GM19238 (cell line): ENCODE data around the gene OR2A25.

Experiments used
- DNase-seq: peaks from one replicate; pipeline ENCODE4 v3.0.0; 2011; ENCODE audit warnings: low spot score; ENCODE audit not compliant: insufficient read length

OR2A25 gene

DNA sequence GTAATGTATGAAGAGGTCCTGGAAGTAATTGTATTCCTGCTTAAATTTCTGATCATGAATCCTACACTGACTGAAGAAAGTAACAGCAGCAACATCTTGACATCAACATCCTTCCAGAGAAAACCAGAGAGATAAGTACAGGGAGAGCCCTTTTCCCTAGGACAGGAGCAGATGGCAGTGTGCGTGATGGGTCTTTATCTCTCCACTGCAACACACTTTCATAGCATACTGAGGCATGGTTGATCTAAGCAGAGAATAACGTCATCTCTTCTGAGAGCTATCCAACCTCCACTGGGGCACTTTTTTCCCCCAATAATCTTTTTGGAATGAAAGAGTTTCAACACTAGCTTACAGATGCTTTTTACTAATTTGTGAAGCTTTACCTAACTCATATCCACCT, 342 bp downstream of the OR2A25 start:
- no peak for DNase-seq

DNA sequence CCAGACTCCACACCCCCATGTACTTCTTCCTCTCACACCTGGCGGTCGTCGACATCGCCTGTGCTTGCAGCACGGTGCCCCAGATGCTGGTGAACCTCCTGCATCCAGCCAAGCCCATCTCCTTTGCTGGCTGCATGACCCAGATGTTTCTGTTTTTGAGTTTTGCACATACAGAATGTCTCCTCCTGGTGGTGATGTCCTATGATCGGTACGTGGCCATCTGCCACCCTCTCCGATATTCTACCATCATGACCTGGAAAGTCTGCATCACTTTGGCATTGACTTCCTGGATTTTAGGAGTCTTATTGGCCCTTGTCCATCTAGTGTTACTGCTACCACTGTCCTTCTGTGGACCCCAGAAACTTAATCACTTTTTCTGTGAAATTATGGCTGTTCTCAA, 4.8 kb downstream of the OR2A25 start:
- no peak for DNase-seq

DNA sequence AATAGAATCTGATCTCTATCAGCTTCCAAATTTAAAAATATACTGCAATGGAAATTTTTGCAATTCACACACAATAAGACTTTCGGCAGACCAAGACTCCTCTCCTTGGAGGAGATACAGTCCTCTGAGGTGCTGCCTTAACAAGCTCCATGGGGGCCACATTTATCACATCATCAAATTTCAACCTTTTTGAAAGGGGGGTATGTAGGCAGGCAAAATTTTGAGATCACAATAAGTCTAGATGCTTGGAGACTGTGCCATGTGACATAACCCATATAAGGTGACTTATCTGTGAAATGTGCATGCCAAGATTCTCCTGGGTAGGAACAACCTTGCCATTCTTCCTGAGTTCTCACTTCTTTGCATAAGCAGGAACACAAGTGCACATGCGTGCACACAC, 16.4 kb downstream of the OR2A25 start, which contains the start of gene OR2A12:
TSS of gene OR2A12 (plus strand) at position 301 of the 400 bp plus-strand sequence. CDS start 8,830 bp downstream, outside the sequence.
- no peak for DNase-seq

DNA sequence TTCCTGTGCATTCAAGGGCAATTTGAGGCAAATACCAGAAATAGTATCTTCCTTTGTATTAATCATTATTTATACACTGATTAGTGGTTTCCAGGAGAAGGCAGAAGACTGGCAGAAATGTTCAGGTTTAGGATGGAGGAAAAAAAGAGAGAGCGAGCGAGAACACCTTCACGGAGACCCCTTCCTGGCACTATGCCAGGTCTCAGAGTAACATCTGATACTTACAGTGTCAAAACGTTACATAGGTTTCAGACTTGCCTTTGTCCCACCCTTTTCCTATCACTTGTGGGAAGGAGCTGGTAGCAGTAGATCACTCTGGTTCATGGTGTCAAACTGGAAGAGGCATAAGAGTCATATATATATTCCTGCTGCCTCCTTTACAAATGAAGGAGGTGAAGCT, 17.1 kb downstream of the OR2A25 start:
- no peak for DNase-seq

DNA sequence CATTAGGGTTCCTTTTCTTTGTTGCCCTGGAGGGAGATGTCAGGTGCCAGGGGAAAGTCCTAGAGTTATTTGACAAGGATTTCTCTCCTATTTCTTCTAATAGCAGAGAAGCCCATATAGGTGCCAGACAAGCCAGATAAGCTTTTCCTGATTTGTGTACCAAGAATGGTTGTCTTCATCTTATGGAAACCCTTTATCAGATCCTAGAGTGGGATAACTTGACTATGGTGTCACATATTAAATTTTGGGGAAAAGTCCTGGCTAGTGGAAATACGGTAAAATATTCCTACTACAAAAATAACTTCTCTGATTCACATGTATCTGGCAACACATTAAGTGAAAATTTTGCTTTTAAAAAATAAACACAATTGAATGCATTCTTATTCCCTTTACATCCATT, 17.6 kb downstream of the OR2A25 start:
- no peak for DNase-seq

DNA sequence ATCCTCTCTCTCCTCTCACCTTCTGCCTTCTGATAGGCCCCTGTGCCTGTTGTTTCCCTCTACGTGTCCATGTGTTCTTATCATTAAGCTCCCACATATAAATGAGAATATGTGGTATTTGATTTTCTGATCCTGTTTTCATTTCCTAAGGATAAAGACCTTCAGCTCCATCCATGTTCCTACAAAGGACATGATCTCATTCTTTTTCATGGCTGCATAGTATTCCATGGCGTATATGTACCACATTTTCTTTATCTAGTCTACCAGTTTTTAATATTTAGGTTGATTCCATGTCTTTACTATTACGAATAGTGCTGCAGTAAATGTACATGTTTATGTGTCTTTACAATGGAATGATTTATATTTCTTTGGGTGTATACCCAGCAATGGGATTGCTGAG, 21.1 kb downstream of the OR2A25 start:
- no peak for DNase-seq

DNA sequence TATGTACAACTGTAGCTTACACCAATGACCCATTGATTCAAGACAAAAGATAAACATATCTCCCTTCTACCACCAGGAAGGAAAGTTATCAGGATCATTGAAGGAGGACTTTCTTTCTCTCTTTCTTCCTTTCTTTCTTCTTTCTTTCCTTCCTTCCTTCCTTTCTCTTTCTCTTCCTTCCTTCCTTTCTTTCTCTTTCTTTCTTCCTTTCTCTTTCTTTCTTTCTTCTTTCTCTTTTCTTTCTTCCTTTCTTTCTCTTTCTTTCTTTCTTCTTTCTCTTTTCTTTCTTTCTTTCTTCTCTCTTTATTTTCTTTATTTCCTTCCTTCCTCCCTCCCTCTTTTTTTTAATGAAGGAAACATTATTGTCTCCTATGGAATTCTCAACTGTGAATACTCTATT, 29.2 kb downstream of the OR2A25 start:
- DNase-seq: no peak

DNA sequence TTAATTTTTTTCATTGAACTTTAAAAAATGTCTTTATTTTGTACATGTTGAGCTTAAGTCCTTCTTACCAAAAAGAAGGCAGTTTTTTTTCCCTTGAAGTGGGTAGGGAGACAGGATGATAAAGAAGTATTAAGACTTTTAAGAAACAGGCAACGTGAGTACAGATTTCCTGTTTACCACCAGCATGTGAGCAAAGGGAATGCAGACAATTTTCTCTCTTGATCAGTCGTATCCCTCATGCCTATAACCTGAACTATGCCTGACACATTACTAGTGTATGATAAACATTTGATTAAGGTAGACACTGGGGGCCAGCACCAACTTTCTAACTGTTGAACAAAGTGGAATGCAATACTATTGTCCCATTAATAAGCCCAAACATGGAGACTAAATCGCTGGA, 31.0 kb downstream of the OR2A25 start:
- DNase-seq: no peak

DNA sequence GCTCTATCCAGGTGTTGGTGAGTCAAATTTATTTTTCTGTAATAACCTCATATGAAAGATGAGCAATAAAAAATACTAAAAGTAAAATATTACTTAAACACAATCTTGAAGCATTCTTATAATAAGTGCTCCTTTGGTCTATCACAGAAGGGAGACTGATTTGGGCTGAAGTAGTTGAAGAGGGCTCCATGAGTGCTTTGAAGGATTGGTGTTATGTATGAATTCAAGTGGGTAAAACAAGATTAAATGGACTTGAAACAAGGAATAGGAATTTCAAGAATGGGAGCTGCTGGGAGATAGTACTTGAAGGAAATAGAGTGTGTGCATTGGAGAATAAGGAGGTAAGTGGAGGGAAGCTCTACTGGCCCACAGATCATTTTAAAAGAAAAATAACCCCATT, 32.4 kb downstream of the OR2A25 start:
- no peak for DNase-seq

DNA sequence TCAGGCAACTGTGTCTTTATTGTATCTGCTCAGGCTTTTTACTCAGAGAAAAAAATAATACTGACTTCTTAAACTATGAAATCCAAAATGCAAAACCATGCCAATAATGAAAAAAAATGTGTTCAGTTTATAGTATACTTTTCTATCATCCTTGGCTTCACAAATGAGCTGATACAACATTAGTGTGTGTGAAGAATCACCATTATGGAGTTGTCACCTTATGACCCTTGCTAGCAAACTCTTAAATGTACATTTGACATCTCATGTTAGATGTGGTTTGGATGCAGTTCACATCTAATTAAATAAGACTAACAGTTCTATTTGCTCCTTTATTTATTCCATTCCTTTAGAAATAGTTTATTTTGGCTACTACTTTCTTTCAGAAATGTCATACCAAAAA, 35.6 kb downstream of the OR2A25 start:
- no peak for DNase-seq

DNA sequence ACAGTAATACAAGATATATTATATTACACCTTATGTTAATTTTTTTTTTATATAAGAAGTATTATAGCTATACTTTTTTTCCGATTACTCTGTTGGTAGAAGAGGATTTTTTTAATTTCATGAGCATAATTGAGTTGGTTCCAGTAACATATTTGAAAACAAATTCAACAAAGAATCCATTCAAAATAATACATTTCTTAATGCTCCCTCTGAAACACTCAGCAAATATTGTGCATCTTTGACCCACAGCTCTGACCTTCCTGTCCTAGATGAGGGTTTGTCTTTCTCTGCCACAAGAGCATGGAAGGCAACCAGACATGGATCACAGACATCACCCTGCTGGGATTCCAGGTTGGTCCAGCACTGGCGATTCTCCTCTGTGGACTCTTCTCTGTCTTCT, 39.7 kb downstream of the OR2A25 start, which contains the start of gene OR2A2:
TSS of gene OR2A2 (plus strand) at position 301 of the 400 bp plus-strand sequence. CDS start at position 301, 0 bp downstream.
- DNase-seq: no peak

DNA sequence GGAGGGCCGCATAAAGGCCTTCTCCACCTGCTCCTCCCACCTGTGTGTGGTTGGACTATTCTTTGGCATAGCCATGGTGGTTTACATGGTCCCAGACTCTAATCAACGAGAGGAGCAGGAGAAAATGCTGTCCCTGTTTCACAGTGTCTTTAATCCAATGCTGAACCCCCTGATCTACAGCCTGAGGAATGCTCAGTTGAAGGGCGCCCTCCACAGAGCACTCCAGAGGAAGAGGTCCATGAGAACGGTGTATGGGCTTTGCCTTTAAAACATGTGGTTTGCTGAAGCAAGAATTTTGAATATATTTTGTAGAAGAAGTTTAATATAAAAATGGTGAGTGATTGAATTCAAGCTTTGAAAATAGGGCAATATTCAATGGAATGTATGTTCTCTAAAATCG, 40.7 kb downstream of the OR2A25 start:
- no peak for DNase-seq

DNA sequence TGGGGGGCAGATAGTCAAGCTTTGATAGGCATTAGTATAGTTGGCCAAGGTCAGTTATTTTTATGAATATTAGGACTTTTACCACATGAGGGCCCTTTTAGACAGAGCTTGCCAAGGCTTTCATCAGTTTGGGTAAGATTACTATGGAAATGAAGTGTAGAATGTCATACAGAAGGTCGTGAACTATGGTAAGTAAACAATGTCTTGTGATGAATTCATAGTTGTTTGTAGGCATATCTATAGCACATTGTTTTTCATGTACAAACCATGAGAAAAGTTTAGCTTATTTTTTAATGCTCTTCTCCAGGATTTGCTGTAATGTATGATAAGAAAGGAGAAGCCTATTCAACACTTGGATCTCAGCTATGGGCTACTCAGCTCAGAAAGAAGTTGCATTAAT, 44.0 kb downstream of the OR2A25 start:
- no peak for DNase-seq

DNA sequence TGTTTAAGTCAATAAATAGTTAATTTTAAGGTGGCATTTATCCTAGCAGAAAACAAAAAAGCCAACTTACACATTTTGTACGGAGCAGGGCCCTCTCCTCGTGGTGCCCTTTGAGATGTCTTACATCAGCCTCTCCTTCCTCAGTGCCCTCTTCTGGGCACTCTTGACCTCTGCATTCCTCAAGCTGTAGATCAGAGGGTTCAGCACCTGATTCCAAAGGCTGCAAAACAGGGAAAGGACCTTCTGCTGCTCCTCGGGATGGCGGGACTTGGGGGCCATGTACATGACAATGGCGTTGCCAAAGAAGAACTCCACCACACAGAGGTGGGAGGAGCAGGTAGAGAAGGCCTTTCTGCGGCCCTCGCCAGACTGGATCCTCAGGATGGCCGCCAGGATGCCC, 48.7 kb downstream of the OR2A25 start:
- DNase-seq: no peak

DNA sequence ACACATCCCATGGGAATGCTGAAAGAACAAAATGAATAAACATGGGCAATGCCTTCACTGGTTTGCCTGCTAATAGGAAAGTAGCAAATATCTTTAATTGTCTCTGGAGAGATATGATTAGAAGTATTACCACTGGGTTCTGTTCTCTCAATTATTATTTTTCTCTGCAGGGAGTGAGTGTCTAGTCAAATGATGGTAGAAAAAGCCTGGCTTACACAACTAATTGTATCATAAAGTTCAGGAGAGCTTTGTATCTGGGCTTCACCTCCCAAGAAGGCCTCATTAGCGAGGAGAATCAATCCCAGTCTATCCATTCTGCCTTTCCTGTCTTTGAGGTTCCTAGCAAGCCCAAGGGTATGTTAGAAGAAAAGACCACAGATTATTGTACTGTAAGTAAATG, 53.3 kb downstream of the OR2A25 start, which contains the start of gene OR2A14:
TSS of gene OR2A14 (plus strand) at position 301 of the 400 bp plus-strand sequence. CDS start 5,937 bp downstream, outside the sequence.
- no peak for DNase-seq
